GM19468 (cell line): ENCODE measurements around the gene QKI.
"Not testable (repeated sequence)": the region's sequence is repeated elsewhere in the genome, so short reads cannot be mapped to it uniquely, and the experiment has no call there.

Experiments used
- ATAC-seq: cut with Tn5 transposase; IDR thresholded peaks from one replicate; pipeline ENCODE4 v1.9.1; 2021; ENCODE audit warnings: mild to moderate bottlenecking, moderate library complexity, moderate number of reproducible peaks; ENCODE audit not compliant: unreplicated experiment; ENCODE audit errors: extremely low read depth

Gene QKI

DNA sequence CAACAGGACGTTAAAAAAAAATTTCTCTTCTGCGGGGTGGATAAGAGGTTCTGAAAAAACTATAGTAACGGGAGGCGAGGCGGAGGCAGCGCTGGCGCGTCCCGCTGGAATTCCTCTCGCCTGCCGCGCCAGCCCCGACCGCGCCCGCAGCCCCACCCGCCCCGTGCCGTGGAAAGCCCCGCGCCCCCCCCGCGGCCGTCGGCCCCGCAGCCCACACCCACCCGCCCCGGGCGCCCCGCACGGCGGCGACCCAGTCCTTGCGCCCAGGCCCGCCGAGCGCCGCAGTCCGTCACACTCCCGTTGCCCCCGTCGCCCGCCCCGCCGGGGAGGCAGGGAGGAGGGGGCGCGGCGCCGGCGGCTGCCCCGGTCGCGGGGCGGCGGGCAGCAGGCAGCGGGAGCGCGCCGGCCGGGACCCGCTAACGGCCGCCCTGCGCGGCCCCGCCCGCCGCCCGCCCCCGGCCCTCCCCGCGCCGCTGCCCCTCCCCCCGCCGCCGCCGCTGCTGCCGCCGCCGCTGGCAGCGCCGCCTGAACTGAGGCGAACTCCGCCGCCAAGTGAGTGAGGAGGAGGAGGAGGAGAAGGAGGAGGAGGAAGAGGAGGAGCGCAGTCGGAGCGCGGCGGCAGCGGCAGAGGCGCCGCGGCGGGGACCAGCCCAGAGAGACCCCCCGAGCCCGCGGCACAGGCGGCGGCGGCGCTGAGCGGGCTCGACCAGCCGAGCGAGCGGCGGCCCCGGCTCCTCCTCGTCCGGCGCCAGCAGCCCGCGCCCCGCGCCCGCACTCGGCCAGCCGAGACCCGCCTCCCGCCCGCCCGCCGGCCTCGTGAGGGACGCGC is at the start of gene QKI:
Gene QKI (plus strand): TSS at position 602 of the 829 bp plus-strand sequence. CDS start 476 bp downstream, outside the sequence.
- peak; percentile 7 for ATAC-seq

DNA sequence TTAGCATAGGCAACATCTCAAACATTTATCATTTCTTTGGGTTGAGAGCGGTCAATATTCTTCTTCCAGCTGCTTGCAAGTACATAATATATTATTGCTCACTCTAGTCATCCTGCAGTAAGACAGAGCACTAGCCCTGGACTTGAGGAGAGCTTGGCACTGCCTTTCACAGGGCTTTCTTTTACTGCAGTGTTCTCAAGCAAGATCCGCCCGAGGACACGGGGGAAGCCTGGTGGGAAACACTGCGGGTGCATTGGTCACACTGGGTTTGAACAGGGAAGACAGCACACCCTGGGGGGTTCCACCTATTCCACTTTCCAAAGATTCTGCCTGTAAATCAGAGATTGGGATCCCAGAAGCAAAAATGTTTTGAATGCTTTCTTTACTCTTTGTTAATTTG is 48.2 kb upstream of the QKI start:
- no peak for ATAC-seq

DNA sequence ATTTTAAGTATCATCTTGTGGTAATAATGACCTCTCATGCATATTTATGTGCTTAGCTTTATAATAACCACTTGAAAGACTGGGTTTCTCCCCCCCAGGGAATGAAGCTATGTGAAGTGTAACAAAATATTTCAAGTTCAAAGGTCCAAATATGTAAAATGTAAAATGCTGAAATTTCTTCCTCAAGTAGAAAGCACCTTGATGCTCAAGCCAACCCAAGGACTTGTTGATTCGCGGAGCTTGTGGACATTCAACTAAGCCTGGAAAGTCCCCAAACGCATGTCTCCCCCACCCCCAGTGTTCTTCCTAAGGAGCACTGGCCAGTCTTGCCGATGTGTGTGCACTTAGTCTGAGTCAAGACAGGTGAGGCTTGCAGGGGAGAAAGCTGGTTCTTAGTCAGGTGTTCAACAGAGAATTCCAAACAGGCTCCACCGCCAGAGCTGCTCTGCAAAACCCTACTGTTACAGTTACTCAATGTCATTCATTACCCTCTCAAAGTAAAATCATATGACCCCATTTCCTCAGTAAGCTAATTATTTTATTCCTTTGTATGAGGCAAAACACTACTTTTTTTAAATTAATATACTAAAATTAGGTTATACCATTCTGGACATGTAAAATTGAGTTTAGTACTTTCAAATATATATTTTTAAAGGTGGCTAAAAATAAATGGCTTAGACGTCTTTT is 46.9 kb upstream of the QKI start:
- no peak for ATAC-seq

DNA sequence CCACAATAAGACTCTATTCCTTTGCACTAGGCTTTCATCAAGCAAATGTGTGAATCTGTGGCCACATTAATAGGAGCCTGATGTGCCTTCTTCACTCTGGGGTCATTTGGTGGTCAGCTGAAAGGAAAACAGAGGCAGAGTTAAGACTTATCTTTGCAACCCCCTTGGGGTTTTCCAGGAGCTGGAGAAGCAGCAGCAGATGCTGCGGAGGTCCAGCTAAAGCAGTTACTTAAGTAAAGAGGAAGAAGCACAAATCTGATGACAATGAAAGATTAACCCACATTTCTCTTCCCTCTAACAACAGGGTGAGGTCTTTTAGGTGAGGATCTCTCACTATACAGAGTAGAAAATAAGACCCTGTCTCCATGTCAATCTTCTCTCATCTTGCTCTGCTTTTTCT is 45.4 kb upstream of the QKI start:
- ATAC-seq, result no peak

DNA sequence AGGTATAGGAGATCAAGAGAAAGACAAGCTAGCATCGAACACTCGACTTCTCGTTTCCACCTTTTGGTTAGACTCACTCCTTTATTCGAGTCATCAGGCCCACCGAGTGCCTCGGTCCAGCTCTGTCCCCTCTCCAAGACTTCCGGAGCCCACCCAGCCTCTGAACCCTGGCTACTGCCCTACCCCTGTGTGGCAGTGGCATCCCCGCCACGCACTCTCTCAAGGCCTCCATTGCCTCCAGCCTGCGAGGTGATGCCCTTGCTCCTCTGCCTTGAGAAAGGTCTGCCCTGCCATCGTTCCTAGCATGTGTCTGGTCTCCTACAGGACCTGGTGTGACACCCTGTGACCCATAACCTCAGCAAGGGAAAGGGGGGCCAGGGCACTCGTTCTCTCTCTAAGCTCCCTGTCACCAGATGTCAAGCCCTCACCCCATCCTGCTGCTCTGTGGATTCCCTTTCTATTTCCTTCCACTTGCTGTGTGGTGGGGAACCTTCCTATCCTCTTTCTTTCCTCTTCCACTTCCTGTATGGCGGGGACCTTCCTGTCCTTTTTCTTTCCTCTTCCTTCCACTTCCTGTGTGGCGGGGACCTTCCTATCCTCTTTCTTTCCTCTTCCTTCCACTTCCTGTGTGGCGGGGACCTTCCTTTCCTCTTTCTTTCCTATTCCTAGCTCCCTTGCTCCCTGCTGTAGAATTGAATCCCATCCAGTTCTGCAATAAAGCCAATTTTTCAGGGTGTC is 44.7 kb upstream of the QKI start:
- no peak for ATAC-seq

DNA sequence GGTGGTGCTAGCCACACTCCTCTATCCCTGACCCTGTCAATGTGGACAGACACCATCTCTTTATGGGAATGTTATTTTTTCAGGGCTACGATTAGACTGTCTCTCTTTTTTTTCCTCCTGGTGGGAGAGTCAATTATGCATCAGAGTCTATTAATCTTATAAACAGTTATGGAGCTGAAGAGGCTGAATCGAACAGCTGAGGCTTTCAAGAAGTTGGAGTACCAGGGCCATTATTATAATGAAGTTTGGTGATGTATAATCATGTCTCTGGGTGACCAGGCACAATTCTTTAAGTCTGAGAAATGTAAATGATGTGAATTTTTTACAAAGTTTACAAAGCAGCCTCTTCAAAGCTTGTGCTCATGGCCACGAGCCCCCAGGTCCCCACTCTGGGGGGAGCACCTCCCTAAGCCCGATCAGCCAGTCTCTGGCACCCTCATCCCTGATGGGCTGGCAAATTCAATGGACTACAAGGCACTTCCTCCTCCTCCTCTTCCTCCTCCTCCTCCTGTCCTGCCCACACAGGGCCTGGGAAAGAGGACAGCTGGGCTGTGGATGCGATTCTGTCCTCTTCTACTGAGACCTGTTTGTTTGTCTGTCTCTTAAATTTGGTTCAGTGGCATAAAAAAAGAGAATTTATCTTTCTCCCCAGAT is 43.9 kb upstream of the QKI start:
- ATAC-seq, result no peak

DNA sequence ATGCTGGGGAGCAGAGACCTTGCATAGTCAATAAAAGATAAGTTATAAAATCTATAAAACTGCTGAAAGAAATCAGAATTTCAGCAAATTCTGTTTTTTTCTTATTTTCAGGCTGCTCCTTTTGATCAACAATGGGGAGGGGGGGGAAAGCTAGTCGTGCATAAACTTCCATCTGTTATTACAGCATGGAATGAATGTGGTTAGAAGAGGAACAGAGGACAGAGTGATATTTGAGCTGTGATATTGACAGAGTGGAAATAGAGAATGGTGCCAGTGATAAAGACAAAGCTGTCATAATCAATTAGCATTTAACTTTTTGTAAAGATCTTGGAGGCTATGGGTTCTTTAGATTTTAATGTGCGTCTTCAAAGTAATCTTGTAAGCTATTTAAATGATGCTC is 43.4 kb upstream of the QKI start:
- no peak for ATAC-seq

DNA sequence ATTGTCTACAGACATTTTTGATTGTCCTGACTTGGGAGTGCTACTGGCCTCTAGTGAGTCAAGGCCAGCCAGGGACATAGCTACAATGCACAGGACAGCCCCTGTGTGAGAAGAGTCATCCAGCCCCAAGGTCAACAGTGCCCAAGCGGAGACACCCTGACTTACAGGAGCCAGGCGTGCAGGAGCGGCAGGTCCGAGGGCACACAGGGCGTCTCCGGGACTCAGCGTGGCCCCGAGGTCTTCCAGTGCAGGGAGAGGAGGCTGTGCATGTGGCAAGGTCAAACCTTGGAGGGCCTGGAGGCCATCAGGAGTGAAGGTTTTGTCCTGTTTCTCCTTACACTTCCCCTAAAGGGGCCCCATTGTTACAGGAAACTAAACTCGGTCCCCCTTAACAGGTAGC is 41.3 kb upstream of the QKI start:
- no peak for ATAC-seq

DNA sequence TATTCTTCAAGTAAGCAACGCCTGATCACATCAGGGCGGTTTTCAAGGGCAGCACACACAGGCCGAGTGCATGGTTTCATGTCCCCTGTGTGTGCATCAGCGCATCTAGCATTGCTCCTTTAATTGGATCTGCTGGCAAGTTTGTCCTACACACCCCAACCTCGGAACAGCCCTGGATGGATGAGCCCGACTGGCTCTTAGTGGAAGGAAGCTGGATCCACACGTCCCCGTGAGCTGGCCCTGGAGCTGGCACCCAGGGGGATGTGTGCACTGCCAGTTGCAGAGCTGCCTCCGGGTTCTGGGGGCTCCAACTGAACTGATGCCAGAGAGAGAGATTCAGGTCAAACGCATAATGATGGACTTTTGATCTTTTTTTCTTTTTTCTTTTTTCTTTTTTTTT is 39.2 kb upstream of the QKI start:
- no peak for ATAC-seq

DNA sequence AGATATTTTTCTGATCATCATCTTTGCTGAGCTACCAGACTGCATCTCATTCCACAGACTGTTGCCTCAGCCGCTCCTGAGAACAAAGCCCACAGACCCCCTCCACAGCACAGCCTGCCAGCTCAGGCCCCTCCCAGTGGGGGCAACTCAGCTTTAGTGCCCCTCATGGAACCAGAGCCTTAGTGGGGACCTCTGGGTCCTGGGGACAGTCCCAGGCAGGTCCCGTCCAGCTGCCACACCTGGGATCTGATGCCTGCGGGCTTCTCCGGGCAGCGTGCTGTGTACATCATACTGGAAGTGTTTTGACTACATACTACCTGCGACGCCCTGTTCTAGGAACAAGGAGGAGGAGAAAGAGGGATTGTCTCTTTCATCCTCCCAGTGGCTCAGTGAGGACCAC is 38.3 kb upstream of the QKI start:
- ATAC-seq, result no peak

DNA sequence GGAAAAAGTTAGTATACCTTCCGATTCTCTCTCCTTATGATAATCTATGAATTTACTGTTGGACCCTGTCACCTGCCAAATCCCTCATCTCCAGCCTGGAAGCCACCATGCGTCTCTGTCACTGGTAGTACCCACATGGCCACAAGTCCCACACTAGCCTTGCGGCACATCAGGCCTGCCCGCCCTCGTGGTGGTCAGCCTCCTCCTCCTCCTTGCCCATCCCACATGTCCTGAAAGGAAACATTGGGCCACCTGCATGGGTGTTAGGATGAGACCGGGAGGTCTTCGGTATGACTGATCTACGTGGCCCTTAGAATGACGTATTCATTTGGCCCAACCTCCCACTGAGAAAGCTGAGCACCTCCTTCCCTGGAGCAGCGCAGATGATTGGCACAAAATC is 37.0 kb upstream of the QKI start:
- no peak for ATAC-seq

DNA sequence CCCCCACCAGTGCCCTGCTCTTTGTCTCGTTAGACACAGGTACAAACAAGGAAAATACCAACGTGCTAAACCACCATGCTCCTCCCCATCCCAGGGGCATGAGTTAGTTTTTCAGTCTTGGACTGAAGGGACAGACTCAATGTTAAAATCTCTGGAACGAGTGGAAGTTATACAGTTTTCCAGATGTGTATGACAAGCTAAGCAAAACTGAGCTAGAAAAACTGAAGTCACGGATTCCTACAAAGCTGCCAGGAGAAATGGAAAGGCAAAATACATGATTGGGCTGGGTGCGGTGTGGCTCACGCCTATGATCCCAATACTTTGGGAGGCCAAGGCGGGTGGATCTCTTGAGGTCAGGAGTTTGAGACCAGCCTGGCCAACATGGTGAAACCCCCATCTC is 34.3 kb upstream of the QKI start:
- ATAC-seq, result no peak

DNA sequence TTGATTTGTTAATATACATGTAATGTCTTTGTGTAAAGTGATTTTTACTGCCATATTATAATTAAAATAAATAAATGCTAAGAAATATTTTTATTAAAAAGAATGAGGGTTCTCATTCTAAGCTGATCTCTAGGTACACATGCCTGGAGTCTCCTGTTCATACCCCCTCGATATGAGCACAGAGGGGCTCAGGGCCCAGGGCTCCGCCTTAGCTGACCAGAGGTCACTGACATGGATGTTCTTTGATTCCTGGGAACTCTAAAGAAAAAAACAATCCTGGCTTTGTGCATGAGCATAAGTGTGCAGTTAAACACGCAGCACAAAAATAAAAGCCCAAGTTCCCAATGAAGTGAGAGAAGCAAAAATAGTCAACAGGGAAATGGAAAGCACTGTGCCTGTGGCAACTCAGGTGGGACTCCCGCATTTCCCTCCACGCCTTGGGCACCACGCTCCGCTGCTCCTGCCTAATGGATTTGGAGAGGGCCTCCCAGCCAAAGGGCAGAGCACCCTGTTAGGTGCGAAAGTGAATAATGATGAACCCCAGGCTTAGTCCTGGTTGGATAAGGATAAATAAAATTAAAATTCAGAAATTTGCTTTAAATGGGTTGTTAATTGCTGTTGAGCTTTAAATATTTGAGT is 33.3 kb upstream of the QKI start:
- no peak for ATAC-seq

DNA sequence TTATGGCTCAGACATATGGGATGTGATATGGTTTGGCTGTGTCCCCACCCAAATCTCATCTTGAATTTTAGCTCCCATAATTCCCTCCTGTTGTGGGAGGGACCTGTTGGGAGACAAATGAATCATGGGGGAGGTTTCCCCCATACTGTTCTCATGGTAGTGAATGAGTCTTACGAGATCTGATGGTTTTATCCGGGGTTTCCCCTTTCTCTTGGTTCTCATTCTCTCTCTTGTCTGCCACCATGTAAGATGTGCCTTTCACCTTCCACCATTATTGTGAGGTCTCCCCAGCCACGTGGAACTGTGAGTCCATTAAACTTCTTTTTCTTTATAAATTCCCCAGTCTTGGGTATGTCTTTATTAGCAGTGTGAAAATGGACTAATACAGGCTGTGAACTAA is 31.1 kb upstream of the QKI start:
- not testable (repeated sequence) for ATAC-seq

DNA sequence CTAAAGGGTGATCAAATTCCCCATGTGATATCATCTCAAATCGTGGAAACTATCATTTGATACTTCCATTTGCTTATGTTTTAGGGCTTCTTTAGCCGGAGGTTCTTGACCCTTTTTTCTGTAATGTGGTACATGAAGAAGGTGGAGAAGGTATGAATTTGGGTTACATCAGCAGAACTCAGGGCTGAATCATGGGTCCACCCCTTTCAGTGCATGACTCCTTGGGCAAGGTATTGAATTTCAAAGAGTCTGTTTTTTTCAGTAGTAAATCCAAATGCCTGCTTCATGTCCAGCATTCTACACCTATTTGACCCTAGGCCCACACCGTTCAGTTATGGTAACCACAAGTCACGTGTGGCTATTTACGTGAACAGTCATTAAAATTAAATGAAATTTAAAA is 30.6 kb upstream of the QKI start:
- no peak for ATAC-seq

DNA sequence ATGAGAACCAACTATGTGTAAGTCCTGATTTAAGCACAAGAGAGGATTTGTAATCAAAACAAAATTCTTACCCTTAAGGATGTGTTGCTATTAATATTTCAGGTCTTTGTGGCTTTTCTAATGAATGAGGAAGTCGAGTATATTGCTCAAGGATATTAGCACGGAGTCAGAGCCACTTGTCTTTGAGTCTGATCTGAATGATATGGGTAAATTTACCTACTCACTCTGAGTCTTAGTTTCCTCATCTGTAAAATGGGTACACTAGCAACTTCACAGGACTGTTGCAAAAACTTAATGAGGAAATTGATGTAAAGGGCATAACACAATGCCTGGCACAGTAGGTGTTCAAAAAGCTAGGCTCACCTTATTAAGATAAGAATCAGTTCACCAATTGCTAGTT is 30.0 kb upstream of the QKI start:
- ATAC-seq, result no peak

DNA sequence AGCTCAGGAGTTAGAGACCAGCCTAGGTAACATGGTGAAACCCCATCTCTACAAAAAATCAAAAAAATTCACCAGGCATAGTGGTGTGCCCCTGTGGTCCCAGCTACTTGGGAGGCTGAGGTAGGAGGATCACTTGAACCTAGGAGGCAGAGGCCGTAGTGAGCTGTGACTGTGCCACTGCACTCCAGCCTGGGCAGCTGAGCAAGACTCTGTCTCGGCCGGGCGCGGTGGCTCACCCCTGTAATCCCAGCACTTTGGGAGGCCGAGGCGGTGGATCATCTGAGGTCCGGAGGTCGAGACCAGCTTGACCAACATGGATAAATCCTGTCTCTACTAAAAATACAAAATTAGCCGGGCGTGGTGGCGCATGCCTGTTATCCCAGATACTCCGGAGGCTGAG is 29.0 kb upstream of the QKI start:
- not testable (repeated sequence) for ATAC-seq

DNA sequence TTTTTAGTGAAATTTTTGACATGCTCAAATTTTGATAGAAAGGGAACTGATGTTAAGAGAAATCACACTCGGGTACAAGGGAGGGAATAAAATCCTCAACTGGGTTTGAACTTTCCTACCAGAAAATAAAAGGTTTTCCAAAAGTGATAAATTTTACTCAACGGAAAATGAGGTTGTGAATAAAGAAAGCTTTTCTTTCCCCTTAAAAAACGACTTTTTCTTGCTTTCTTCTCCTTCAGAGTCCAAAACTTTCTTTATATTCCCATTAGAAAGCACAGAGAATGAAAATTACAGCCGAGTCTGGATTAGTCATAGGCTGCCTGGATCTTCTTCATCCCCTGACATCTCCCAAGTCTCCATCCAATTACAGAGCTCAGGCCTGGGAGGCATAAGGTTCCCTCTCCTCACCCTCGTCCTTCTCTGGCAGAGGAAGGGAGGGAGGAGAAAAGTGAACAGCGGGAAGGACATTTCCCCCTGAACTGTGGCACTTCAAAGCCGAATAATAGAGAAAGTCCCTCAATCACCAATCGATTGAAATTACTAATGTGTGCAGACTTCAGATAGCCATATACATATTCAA is 28.1 kb upstream of the QKI start:
- no peak for ATAC-seq

DNA sequence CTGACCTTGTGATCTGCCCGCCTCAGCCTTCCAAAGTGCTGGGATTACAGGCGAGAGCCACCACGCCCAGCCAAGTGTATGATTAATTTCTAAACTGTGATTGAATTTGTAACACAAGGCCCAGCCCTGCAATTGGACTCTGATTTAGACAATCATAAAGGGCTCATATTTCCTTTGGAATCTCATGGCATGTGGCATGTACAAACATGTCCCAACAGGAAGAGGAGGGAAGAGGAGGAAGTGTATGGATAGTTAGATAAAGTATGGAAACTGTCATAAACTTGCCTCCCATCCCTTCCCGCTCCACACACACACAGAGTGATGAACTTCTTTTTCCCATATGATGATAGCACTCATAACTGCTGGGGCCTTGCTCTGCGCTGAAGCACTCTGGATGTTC is 27.2 kb upstream of the QKI start:
- ATAC-seq, result no peak

DNA sequence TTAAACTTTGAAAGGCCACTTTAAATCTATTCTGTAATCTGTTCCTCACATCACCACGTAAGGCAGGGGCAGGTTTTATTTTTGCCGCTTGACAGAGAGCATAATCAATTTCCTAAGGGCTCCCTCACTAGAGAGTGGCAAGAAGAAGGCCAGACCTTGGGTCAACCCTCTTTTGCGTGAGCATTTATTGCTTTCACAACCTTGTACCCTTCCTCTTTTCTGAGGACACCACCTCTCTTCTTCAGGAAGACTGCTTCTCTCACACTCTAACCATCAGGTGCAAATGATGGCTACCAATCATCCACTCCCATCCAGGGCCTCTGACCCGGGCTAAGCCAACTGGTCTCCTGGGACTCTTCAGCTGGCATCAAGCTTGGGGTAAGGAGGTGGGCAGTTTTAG is 25.2 kb upstream of the QKI start:
- no peak for ATAC-seq
